Erythroblast (primary cell): ENCODE measurements around the gene FOXI1.

ENCODE experiments used
- GATA1 ChIP-seq: IDR thresholded peaks from 2 replicates; pipeline ENCODE4 v1.6.1; 2011; ENCODE audit warnings: low read depth, mild to moderate bottlenecking, control low read depth, low read length, moderate library complexity
- POLR2A ChIP-seq: IDR thresholded peaks from 2 replicates; pipeline ENCODE4 v1.6.1; 2011; ENCODE audit warnings: mild to moderate bottlenecking, low read length

- no peak for TF ChIP-seq POLR2A
- TF ChIP-seq GATA1 = no peak
Observed at GRCh38 chr5:170103447-170103846, 2.2 kb upstream of the FOXI1 start.
